HG03378 (cell line): Measurements from ENCODE around the gene NECAB2.

Source experiments
- ATAC-seq: cut with Tn5 transposase; IDR thresholded peaks from one replicate; pipeline ENCODE4 v1.9.1; 2021; ENCODE audit warnings: mild to moderate bottlenecking, moderate library complexity; ENCODE audit not compliant: unreplicated experiment

NECAB2 gene

GRCh38 chr16:83951544-83951943 is 16.5 kb upstream of the NECAB2 start:
- no peak for ATAC-seq

GRCh38 chr16:83952587-83952939 is 15.5 kb upstream of the NECAB2 start:
- no peak for ATAC-seq

GRCh38 chr16:83952940-83953795 is 14.9 kb upstream of the NECAB2 start, which contains the start of gene OSGIN1:
Gene OSGIN1 (plus strand): TSS chr16:83953240. CDS start chr16:83957672, 4,432 bp downstream.
- ATAC-seq: peak; percentile 68

GRCh38 chr16:83953796-83954576 is 14.1 kb upstream of the NECAB2 start:
- ATAC-seq: no peak

GRCh38 chr16:83954577-83955016 is 13.4 kb upstream of the NECAB2 start:
- ATAC-seq: no peak

GRCh38 chr16:83955218-83956130 is 12.6 kb upstream of the NECAB2 start:
- ATAC-seq: no peak

- no peak for ATAC-seq
Measured at GRCh38 chr16:83956336-83957289, 11.4 kb upstream of the NECAB2 start.

- ATAC-seq: no peak
Measured at GRCh38 chr16:83957296-83957855, 10.7 kb upstream of the NECAB2 start.

- ATAC-seq: no peak
Measured at GRCh38 chr16:83958137-83958845, 9.8 kb upstream of the NECAB2 start.

- no peak for ATAC-seq
Measured at GRCh38 chr16:83958846-83959565, 9.0 kb upstream of the NECAB2 start.

- no peak for ATAC-seq
Measured at GRCh38 chr16:83959656-83960434, 8.2 kb upstream of the NECAB2 start.

GRCh38 chr16:83960521-83961249 is 7.4 kb upstream of the NECAB2 start:
- ATAC-seq: no peak

- ATAC-seq: no peak
Measured at GRCh38 chr16:83961591-83961990, 6.5 kb upstream of the NECAB2 start.

- no peak for ATAC-seq
Measured at GRCh38 chr16:83963277-83964119, 4.5 kb upstream of the NECAB2 start.

- ATAC-seq: no peak
Measured at GRCh38 chr16:83964684-83965443, 3.2 kb upstream of the NECAB2 start.
